SK-N-SH (cell line): ENCODE data around the gene MRPS5. TPM values are rescaled to one million over a fixed set of nuclear protein-coding genes. Genes with fewer than 3 reads are reported as not detected.
A peak's percentile ranks its signal among the peaks of the same experiment; 100 is the strongest.

Source experiments
- CTCF ChIA-PET: fragments of 300-600, 350-600 bp; formaldehyde crosslinking; extraction: SDS; loops from one replicate; lab custom pipeline; 2021; lab: Yijun Ruan, JAX
- POLR2A ChIA-PET: fragments of 350-600 bp; sonication (Branson Sonifier 250); formaldehyde crosslinking; extraction: SDS; loops from one replicate; lab custom pipeline; 2020; ENCODE audit warnings: antibody characterized with exemption, inconsistent platforms; lab: Yijun Ruan, JAX
- DNase-seq: peaks from one replicate; pipeline ENCODE4 v3.0.0; 2012
- H2AFZ ChIP-seq: fragments of 200-600 bp; sonication (generic); 2 replicates; pipeline ENCODE4 v1.8.1; 2016; ENCODE audit warnings: antibody characterized with exemption, mild to moderate bottlenecking, low read depth
- H3F3A ChIP-seq: fragments of 200-600 bp; sonication (generic); replicated peaks from 2 replicates; pipeline ENCODE3; 2016; ENCODE audit warnings: antibody characterized with exemption, mild to moderate bottlenecking; ENCODE audit not compliant: insufficient read depth
- H3K27ac ChIP-seq, 2 experiments: fragments of 200-500 bp in 1 of 2; fragments of 200-600 bp in 1 of 2; sonication (Bioruptor generic) in 1 of 2; sonication (generic), shearing (Covaris generic) in 1 of 2; 2 replicates each; pipeline versions ENCODE4 v1.5.1 to v1.6.1; 2014 to 2016; ENCODE audit warnings: low read depth in 2 of 2, inconsistent platforms in 1 of 2, low read length in 1 of 2, mild to moderate bottlenecking in 1 of 2, mixed read lengths in 1 of 2
- H3K27me3 ChIP-seq: fragments of 200-600 bp; sonication (generic), shearing (Covaris generic); 2 replicates; pipeline ENCODE4 v1.6.1; 2016; ENCODE audit warnings: mixed run types; ENCODE audit not compliant: insufficient read depth
- H3K36me3 ChIP-seq, 2 experiments: fragments of 200-500 bp in 1 of 2; fragments of 200-600 bp in 1 of 2; sonication (Bioruptor generic) in 1 of 2; sonication (generic) in 1 of 2; replicated peaks in 1 of 2; 2 replicates each; pipeline versions ENCODE3 to v1.5.1; 2014 to 2016; ENCODE audit warnings: low read length in 1 of 2, mild to moderate bottlenecking in 1 of 2; ENCODE audit not compliant: insufficient read depth in 2 of 2, control insufficient read depth in 1 of 2
- H3K4me1 ChIP-seq, 2 experiments: fragments of 200-500 bp in 1 of 2; fragments of 200-600 bp in 1 of 2; sonication (Bioruptor generic) in 1 of 2; sonication (generic), shearing (Covaris generic) in 1 of 2; 2 replicates each; pipeline versions ENCODE4 v1.5.1 to v1.6.1; 2014 to 2016; ENCODE audit warnings: low read depth in 1 of 2, low read length in 1 of 2, mixed run types in 1 of 2; ENCODE audit not compliant: insufficient read depth in 2 of 2, control insufficient read depth in 1 of 2
- H3K4me2 ChIP-seq: fragments of 200-600 bp; sonication (generic), shearing (Covaris generic); 2 replicates; pipeline ENCODE4 v1.6.1; 2017; ENCODE audit warnings: mixed run types
- H3K4me3 ChIP-seq, 2 experiments: fragments of 200-500 bp in 1 of 2; fragments of 200-600 bp in 1 of 2; sonication (Bioruptor generic) in 1 of 2; sonication (generic), shearing (Covaris generic) in 1 of 2; 2 replicates each; pipeline versions ENCODE4 v1.5.1 to v1.8.1; 2014 to 2016; ENCODE audit warnings: low read depth in 2 of 2, inconsistent platforms in 1 of 2, low read length in 1 of 2, mild to moderate bottlenecking in 1 of 2, mixed read lengths in 1 of 2, moderate library complexity in 1 of 2
- H3K79me2 ChIP-seq: fragments of 200-600 bp; sonication (generic); 2 replicates; pipeline ENCODE4 v1.8.1; 2017; ENCODE audit warnings: mild to moderate bottlenecking; ENCODE audit not compliant: insufficient read depth
- H3K9ac ChIP-seq: fragments of 200-600 bp; sonication (generic); 2 replicates; pipeline ENCODE4 v1.6.1; 2017; ENCODE audit warnings: mixed run types
- H3K9me2 ChIP-seq: fragments of 200-600 bp; sonication (generic); 2 replicates; pipeline ENCODE4 v1.6.1; 2017; ENCODE audit warnings: mixed run types
- H3K9me3 ChIP-seq: fragments of 200-600 bp; sonication (generic); 2 replicates; pipeline ENCODE4 v1.6.1; 2017; ENCODE audit warnings: mixed run types, mild to moderate bottlenecking, moderate library complexity
- H4K20me1 ChIP-seq: fragments of 200-600 bp; sonication (generic); 2 replicates; pipeline ENCODE4 v1.6.1; 2017; ENCODE audit warnings: mild to moderate bottlenecking, mixed run types; ENCODE audit not compliant: insufficient read depth
- FOSL2 ChIP-seq: IDR thresholded peaks from 2 replicates; pipeline ENCODE4 v1.4.0; 2012; ENCODE audit warnings: low read depth, mild to moderate bottlenecking, moderate library complexity, borderline replicate concordance
- GATA2 ChIP-seq: sonication (generic); formaldehyde crosslinking; IDR thresholded peaks from 2 replicates; pipeline ENCODE4 v1.5.0; 2020; ENCODE audit warnings: mild to moderate bottlenecking, missing genetic modification reagents
- MAX ChIP-seq: IDR thresholded peaks from 2 replicates; pipeline ENCODE4 v1.4.0; 2012; ENCODE audit warnings: low read depth
- MEF2A ChIP-seq: IDR thresholded peaks from 2 replicates; pipeline ENCODE4 v1.4.0; 2012; ENCODE audit warnings: low read depth, borderline replicate concordance
- NFIC ChIP-seq: IDR thresholded peaks from 2 replicates; pipeline ENCODE4 v1.4.0; 2012; ENCODE audit warnings: borderline replicate concordance
- PBX3 ChIP-seq: IDR thresholded peaks from 2 replicates; pipeline ENCODE4; 2012
- RAD21 ChIP-seq: IDR thresholded peaks from 2 replicates; pipeline ENCODE4 v1.6.1; 2012; ENCODE audit warnings: mild to moderate bottlenecking, low read length
- RFX5 ChIP-seq: IDR thresholded peaks from 2 replicates; pipeline ENCODE4 v1.6.1; 2012; ENCODE audit warnings: mild to moderate bottlenecking, improper control_type of control experiment, low read length
- RXRA ChIP-seq: IDR thresholded peaks from 2 replicates; pipeline ENCODE4 v1.4.0; 2012; ENCODE audit warnings: low read depth, mild to moderate bottlenecking, borderline replicate concordance
- SIN3A ChIP-seq: IDR thresholded peaks from 2 replicates; pipeline ENCODE4 v1.6.1; 2012; ENCODE audit warnings: low read depth, mild to moderate bottlenecking, low read length, moderate library complexity, borderline replicate concordance
- TAF1 ChIP-seq: IDR thresholded peaks from 2 replicates; pipeline ENCODE4 v1.6.1; 2012; ENCODE audit warnings: low read depth, mild to moderate bottlenecking, low read length, moderate library complexity, borderline replicate concordance
- USF1 ChIP-seq: IDR thresholded peaks from 2 replicates; pipeline ENCODE4 v1.4.0; 2012; ENCODE audit warnings: low read depth, borderline replicate concordance
- USF2 ChIP-seq: fragments of 150-350 bp; IDR thresholded peaks from 2 replicates; pipeline ENCODE4 v1.6.1; 2017; ENCODE audit warnings: antibody characterized with exemption, low read length, low read depth, borderline replicate concordance
- WGBS: methylation state at CpG from one replicate; pipeline ENCODE4 v1.1.6; 2017; ENCODE audit warnings: low lambda C conversion rate; 5-methylcytosine and 5-hydroxymethylcytosine counted together
- polyA plus RNA-seq, 3 experiments: library from polyadenylated mRNA; depleted of rRNA; stranded (reverse); fragments of >200 nt; gene quantifications; 2 replicates each; pipeline ENCODE4 v1.2.3, GENCODE V29; 2012
- TF ChIP-seq, protein P1 (sequence below): IDR thresholded peaks from 2 replicates; pipeline ENCODE4 v1.4.0; 2012; ENCODE audit warnings: low read depth, borderline replicate concordance

The MRPS5 gene
- polyA plus RNA-seq, 1 of the 3 experiments (the other 2 are of a cell fraction) = 32.8 TPM

DNA sequence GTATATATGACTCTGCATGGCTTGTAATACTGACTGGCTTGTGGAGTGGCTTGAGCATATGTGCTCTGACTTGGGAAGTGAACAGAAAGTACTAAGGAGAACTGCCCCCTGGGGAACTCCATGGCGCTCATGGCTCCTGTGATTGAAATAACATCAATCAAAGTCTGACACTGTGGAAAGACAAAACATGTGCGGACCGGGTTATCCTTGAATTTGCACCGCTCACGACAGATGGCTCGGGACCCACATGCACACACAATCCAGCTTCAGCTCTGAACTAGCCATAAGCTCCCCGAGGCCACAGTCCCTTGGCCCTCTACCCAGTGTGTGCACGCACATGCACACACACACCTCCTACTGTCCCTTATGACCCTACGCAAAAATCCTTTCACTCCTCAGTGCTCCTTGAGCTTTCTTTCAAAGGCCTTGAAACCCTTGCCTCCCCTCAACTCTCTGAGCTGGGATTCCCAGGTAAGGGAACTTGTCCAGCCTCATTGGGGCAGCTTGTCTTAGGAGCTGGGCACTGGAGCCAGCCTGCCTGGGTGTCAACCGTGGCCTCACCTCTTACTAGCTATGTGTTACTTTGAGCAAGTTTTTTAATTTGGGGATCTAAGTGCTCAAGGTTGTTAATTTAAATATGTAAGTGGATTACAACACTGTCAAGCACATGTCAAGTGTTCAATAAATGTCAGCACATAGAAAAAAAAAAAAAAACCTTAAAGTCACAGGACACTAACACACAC lies 43.6 kb downstream of the MRPS5 start (continued):
- no peak for TF ChIP-seq USF2

DNA sequence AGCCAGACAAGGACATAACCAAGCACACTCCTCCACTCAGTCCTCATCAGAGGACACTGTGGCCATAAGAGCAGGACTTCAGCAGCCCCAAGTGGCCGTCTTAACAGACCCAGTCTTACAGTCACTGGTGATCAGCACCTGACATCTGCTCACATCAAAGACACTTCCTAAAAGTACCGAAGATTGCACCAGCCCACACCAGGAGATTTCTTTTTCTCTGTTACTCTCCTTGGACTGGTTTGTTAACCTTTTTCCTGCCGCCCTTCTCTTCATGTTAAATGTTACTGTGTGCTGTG lies 44.1 kb downstream of the MRPS5 start:
- no peak overlapping the region for H2AFZ ChIP-seq

More for the DNA sequence above, 44.1 kb downstream of the MRPS5 start:
- POLR2A ChIA-PET = no interaction called here
- no peaks in the 10 kb centered on the region for H3K79me2 ChIP-seq
- H3K4me1 ChIP-seq = peaks cover 0 to 7% of the 10 kb centered on the region in 2 experiments; a peak in 1 of 4 replicates
- no peaks in the 10 kb centered on the region for H3K9me3 ChIP-seq
- H3K27me3 ChIP-seq = peaks cover 64% of the 10 kb centered on the region
- no peak overlapping the region for H3K4me2 ChIP-seq
- H4K20me1 ChIP-seq = no peaks in the 10 kb centered on the region
- H3K36me3 ChIP-seq = no peaks in the 10 kb centered on the region
- H3K9me2 ChIP-seq = no peaks in the 10 kb centered on the region
- TF ChIP-seq GATA2 (CRISPR knock-in tag) = no peak
- TF ChIP-seq MAX = no peak
- TF ChIP-seq RAD21 = no peak
- TF ChIP-seq, protein P1, sequence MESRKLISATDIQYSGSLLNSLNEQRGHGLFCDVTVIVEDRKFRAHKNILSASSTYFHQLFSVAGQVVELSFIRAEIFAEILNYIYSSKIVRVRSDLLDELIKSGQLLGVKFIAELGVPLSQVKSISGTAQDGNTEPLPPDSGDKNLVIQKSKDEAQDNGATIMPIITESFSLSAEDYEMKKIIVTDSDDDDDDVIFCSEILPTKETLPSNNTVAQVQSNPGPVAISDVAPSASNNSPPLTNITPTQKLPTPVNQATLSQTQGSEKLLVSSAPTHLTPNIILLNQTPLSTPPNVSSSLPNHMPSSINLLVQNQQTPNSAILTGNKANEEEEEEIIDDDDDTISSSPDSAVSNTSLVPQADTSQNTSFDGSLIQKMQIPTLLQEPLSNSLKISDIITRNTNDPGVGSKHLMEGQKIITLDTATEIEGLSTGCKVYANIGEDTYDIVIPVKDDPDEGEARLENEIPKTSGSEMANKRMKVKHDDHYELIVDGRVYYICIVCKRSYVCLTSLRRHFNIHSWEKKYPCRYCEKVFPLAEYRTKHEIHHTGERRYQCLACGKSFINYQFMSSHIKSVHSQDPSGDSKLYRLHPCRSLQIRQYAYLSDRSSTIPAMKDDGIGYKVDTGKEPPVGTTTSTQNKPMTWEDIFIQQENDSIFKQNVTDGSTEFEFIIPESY = no peak
- no peak for TF ChIP-seq MEF2A
- no peak for TF ChIP-seq RXRA
- TF ChIP-seq TAF1 = no peak
- TF ChIP-seq PBX3 = no peak
- TF ChIP-seq USF1 = no peak
- no peak for TF ChIP-seq RFX5
- no peak for TF ChIP-seq SIN3A
- no peak for TF ChIP-seq NFIC
- no peak for TF ChIP-seq FOSL2
- H3F3A ChIP-seq = no peaks in the 10 kb centered on the region
- DNase-seq = peak; percentile 10
- H3K4me3 ChIP-seq = peak overlapping the region in 1 of 2 experiments; percentile 76; a peak in 1 of 4 replicates
- H3K27ac ChIP-seq = no peak overlapping the region
- CTCF ChIA-PET = interaction anchor here (0.8 to 6.8 kb wide), 15 partner anchors 9 to 221 kb away, joined by 3 to 65 read pairs (median 9); partner anchors contain the start of genes MAL and ZNF2
- H3K9ac ChIP-seq = no peak overlapping the region
- 22% methylated on average over 3 of the region's 3 CpGs for WGBS
